CD4-positive, CD25-positive, alpha-beta regulatory T cell (primary cell): ENCODE data around the gene TRIB2. TPM values are rescaled to one million over a fixed set of nuclear protein-coding genes. Genes with fewer than 3 reads are reported as not detected.
A peak's percentile ranks its signal among the peaks of the same experiment; 100 is the strongest.

Experiments
- ATAC-seq, 2 donors: fragments of 150-1000 bp; cut with Tn5 transposase; one replicate each; pipeline ENCODE4 v1.10.0; 2021; ENCODE audit warnings: low read depth in 2 of 2, moderate number of reproducible peaks in 2 of 2, moderate library complexity in 1 of 2
- DNase-seq, 3 donors: peaks; one replicate each; pipeline versions ENCODE4 v3.0.0 to v3.0.0-alpha.2; 2012 to 2022; ENCODE audit warnings: mixed read lengths in 1 of 3
- H3K27ac ChIP-seq: one replicate; pipeline ENCODE4 v1.7.0; 2013; ENCODE audit warnings: mild to moderate bottlenecking, low read length; ENCODE audit not compliant: insufficient read depth, poor library complexity, severe bottlenecking
- H3K27me3 ChIP-seq: one replicate; pipeline ENCODE4 v1.7.0; 2013; ENCODE audit warnings: low read length; ENCODE audit not compliant: control insufficient read depth, insufficient read depth
- H3K36me3 ChIP-seq: one replicate; pipeline ENCODE4 v1.7.0; 2013; ENCODE audit warnings: mild to moderate bottlenecking, low read length, moderate library complexity; ENCODE audit not compliant: control insufficient read depth, insufficient read depth
- H3K4me1 ChIP-seq: 2 replicates; pipeline ENCODE4 v1.7.0; 2013; ENCODE audit warnings: mild to moderate bottlenecking, low read length; ENCODE audit not compliant: insufficient read depth, control insufficient read depth, poor library complexity, severe bottlenecking
- H3K4me3 ChIP-seq: one replicate; pipeline ENCODE4 v1.7.0; 2013; ENCODE audit warnings: low read depth, mild to moderate bottlenecking, low read length, moderate library complexity
- H3K9me3 ChIP-seq, 2 experiments: 1 replicate in 1 of 2; 2 replicates in 1 of 2; pipeline ENCODE4 v1.7.0; 2013; ENCODE audit warnings: low read length in 2 of 2, mild to moderate bottlenecking in 1 of 2, moderate library complexity in 1 of 2; ENCODE audit not compliant: control insufficient read depth in 2 of 2
- H3K27ac Mint-ChIP-seq, 3 donors: one replicate each; pipeline ENCODE4 v1.8.0; 2020 to 2022; ENCODE audit warnings: mild to moderate bottlenecking in 3 of 3, mixed read lengths in 3 of 3, moderate library complexity in 2 of 3
- H3K27me3 Mint-ChIP-seq: one replicate; pipeline ENCODE4 v1.8.0; 2022; ENCODE audit warnings: mild to moderate bottlenecking, mixed read lengths
- H3K36me3 Mint-ChIP-seq: one replicate; pipeline ENCODE4 v1.8.0; 2020; ENCODE audit warnings: mixed read lengths
- H3K4me1 Mint-ChIP-seq, 4 donors: one replicate each; pipeline ENCODE4 v1.8.0; 2020 to 2022; ENCODE audit warnings: mixed read lengths in 4 of 4, mild to moderate bottlenecking in 1 of 4
- H3K4me3 Mint-ChIP-seq, 4 donors: one replicate each; pipeline ENCODE4 v1.8.0; 2020 to 2022; ENCODE audit warnings: mild to moderate bottlenecking in 4 of 4, mixed read lengths in 4 of 4, moderate library complexity in 3 of 4
- H3K9me3 Mint-ChIP-seq, 7 donors: one replicate each; pipeline ENCODE4 v1.8.0; 2020 to 2022; ENCODE audit warnings: mixed read lengths in 7 of 7, mild to moderate bottlenecking in 3 of 7, moderate library complexity in 2 of 7
- polyA plus RNA-seq, 4 donors: library from polyadenylated mRNA; unstranded; fragments of 300-500 nt; fragmentation: Illumina TruSeq; gene quantifications; one replicate each; pipeline ENCODE4 v1.2.3, GENCODE V29; 2021
- total RNA-seq: library from RNA; stranded (reverse); gene quantifications from one replicate; pipeline ENCODE4 v1.2.3, GENCODE V29; 2022

The TRIB2 gene
- total and polyA plus RNA-seq, 5 donors from 2014 or later, result 87.6 to 180 (median 117) TPM

GRCh38 chr2:12722447-12723316 is 5.9 kb downstream of the TRIB2 start:
- no peak for ATAC-seq
- Histone ChIP-seq H3K27ac (no peak overlapping the region), H3K9me3 (no peaks in the 10 kb centered on the region), H3K27me3 (no peaks in the 10 kb centered on the region), H3K36me3 (peaks cover 47% of the 10 kb centered on the region), H3K4me3 (peak overlapping the region; percentile 90), H3K4me1 (peaks cover 72% of the 10 kb centered on the region)
- Mint-ChIP-seq H3K27me3 (peaks cover 5% of the 10 kb centered on the region), H3K4me1 (peaks cover 32 to 84% (median 66%) of the 10 kb centered on the region in 4 donors), H3K36me3 (peaks cover 49% of the 10 kb centered on the region), H3K27ac (peak overlapping the region; percentile 52 to 90 (median 89)), H3K9me3 (peaks cover 0 to 2% (median 0%) of the 10 kb centered on the region in 7 donors), H3K4me3 (peak overlapping the region; percentile 97 to 100 (median 100))
- no peak for DNase-seq

GRCh38 chr2:12723736-12724463 is 7.2 kb downstream of the TRIB2 start:
- Histone ChIP-seq H3K27ac (no peak overlapping the region), H3K4me1 (peaks cover 84% of the 10 kb centered on the region), H3K4me3 (peak overlapping the region; percentile 90), H3K9me3 (no peaks in the 10 kb centered on the region), H3K27me3 (no peaks in the 10 kb centered on the region), H3K36me3 (peaks cover 51% of the 10 kb centered on the region)
- Mint-ChIP-seq H3K36me3 (peaks cover 55% of the 10 kb centered on the region), H3K27me3 (no peaks in the 10 kb centered on the region), H3K27ac (peak overlapping the region; percentile 86 to 90 (median 89)), H3K4me3 (peak overlapping the region; percentile 97 to 100 (median 100)), H3K4me1 (peaks cover 38 to 96% (median 77%) of the 10 kb centered on the region in 4 donors), H3K9me3 (peaks cover 0 to 2% (median 0%) of the 10 kb centered on the region in 7 donors)
- DNase-seq, result no peak
- ATAC-seq, result no peak

- no peaks in the 10 kb centered on the region for H3K27me3 ChIP-seq
- no peaks in the 10 kb centered on the region for H3K9me3 Mint-ChIP-seq
- peak overlapping the region; percentile 53 for H3K27ac ChIP-seq
- no peaks in the 10 kb centered on the region for H3K9me3 ChIP-seq
- peaks cover 65% of the 10 kb centered on the region for H3K36me3 Mint-ChIP-seq
- H3K27ac Mint-ChIP-seq, result peak overlapping the region; percentile 89 to 91 (median 91)
- peaks cover 67% of the 10 kb centered on the region for H3K36me3 ChIP-seq
- H3K27me3 Mint-ChIP-seq, result no peaks in the 10 kb centered on the region
- DNase-seq (no peak), ATAC-seq (no peak)
- H3K4me3 ChIP-seq, result peak overlapping the region; percentile 2
- H3K4me1 Mint-ChIP-seq, result peaks cover 50 to 100% (median 85%) of the 10 kb centered on the region in 4 donors
- H3K4me3 Mint-ChIP-seq, result peak overlapping the region; percentile 15 to 97 (median 52)
- peaks cover 97% of the 10 kb centered on the region for H3K4me1 ChIP-seq
These were observed 8.8 kb downstream of the TRIB2 start for GRCh38 chr2:12725233-12726187.

GRCh38 chr2:12726271-12726670 is 9.5 kb downstream of the TRIB2 start:
- Mint-ChIP-seq H3K9me3 (no peaks in the 10 kb centered on the region), H3K27ac (peak overlapping the region; percentile 86 to 91 (median 89))

GRCh38 chr2:12727065-12727464 is 10.3 kb downstream of the TRIB2 start:
- peak overlapping the region; percentile 86 to 91 (median 89) for H3K27ac Mint-ChIP-seq
- ATAC-seq (no peak), DNase-seq (no peak)
- H3K27me3 Mint-ChIP-seq, result no peaks in the 10 kb centered on the region
- H3K4me1 Mint-ChIP-seq, result peaks cover 52 to 100% (median 83%) of the 10 kb centered on the region in 4 donors
- peaks cover 95% of the 10 kb centered on the region for H3K4me1 ChIP-seq
- H3K4me3 ChIP-seq, result peak overlapping the region; percentile 66
- peaks cover 83% of the 10 kb centered on the region for H3K36me3 ChIP-seq
- H3K9me3 ChIP-seq, result no peaks in the 10 kb centered on the region
- no peaks in the 10 kb centered on the region for H3K27me3 ChIP-seq
- peak overlapping the region; percentile 77 for H3K27ac ChIP-seq
- no peaks in the 10 kb centered on the region for H3K9me3 Mint-ChIP-seq
- H3K4me3 Mint-ChIP-seq, result peak overlapping the region in 3 of 4 donors; percentile 79 to 97 (median 82)
- peaks cover 75% of the 10 kb centered on the region for H3K36me3 Mint-ChIP-seq

More at GRCh38 chr2:12726271-12726670, 9.5 kb downstream of the TRIB2 start:
- Histone ChIP-seq H3K4me3 (peak overlapping the region; percentile 2), H3K27ac (peak overlapping the region; percentile 77), H3K9me3 (no peaks in the 10 kb centered on the region), H3K27me3 (no peaks in the 10 kb centered on the region), H3K36me3 (peaks cover 75% of the 10 kb centered on the region), H3K4me1 (peaks cover 95% of the 10 kb centered on the region)
- H3K36me3 Mint-ChIP-seq, result peaks cover 72% of the 10 kb centered on the region
- H3K27me3 Mint-ChIP-seq, result no peaks in the 10 kb centered on the region
- no peak for ATAC-seq
- H3K4me1 Mint-ChIP-seq, result peaks cover 56 to 100% (median 85%) of the 10 kb centered on the region in 4 donors
- peak overlapping the region; percentile 19 to 97 (median 50) for H3K4me3 Mint-ChIP-seq
- DNase-seq, result no peak

GRCh38 chr2:12727641-12728040 is 10.9 kb downstream of the TRIB2 start:
- H3K4me1 Mint-ChIP-seq, result peaks cover 46 to 100% (median 80%) of the 10 kb centered on the region in 4 donors
- no peak for DNase-seq

More at GRCh38 chr2:12727641-12728040, 10.9 kb downstream of the TRIB2 start:
- Mint-ChIP-seq H3K27me3 (no peaks in the 10 kb centered on the region), H3K9me3 (no peaks in the 10 kb centered on the region), H3K36me3 (peaks cover 73% of the 10 kb centered on the region), H3K27ac (peak overlapping the region; percentile 89 to 95 (median 91)), H3K4me3 (peak overlapping the region; percentile 77 to 97 (median 80))
- Histone ChIP-seq H3K27me3 (no peaks in the 10 kb centered on the region), H3K27ac (peak overlapping the region; percentile 77), H3K4me1 (peaks cover 95% of the 10 kb centered on the region), H3K4me3 (peak overlapping the region; percentile 66), H3K9me3 (no peaks in the 10 kb centered on the region), H3K36me3 (peaks cover 88% of the 10 kb centered on the region)
- no peak for ATAC-seq
